Esophagus muscularis mucosa (tissue), 4 donors: ENCODE measurements around the gene TP53. TPM values are rescaled to one million over a fixed set of nuclear protein-coding genes. Genes with fewer than 3 reads are reported as not detected.

ENCODE experiments used
- DNase-seq: peaks from one replicate; pipeline ENCODE4 v3.0.0-alpha.2; 2017; ENCODE audit errors: extremely low spot score
- H3K27ac ChIP-seq, 4 donors: fragments of 200-600 bp; sonication (generic); replicated peaks in 1 of 4; 1 replicate in 3 of 4; 2 replicates in 1 of 4; pipeline ENCODE4 v1.5.1; 2016 to 2019; ENCODE audit warnings: mild to moderate bottlenecking in 1 of 4
- H3K27me3 ChIP-seq, 4 donors: fragments of 200-600 bp; sonication (generic); one replicate each; pipeline versions ENCODE4 v1.5.1 to v1.6.0; 2016 to 2019
- H3K36me3 ChIP-seq, 4 donors: fragments of 200-600 bp; sonication (generic); one replicate each; pipeline ENCODE4 v1.5.1; 2016 to 2019
- H3K4me1 ChIP-seq, 4 donors: fragments of 200-600 bp; sonication (generic); one replicate each; pipeline ENCODE4 v1.5.1; 2016 to 2019
- H3K4me3 ChIP-seq, 4 donors: fragments of 200-600 bp; sonication (generic); 1 replicate in 2 of 4; 2 replicates in 2 of 4; pipeline ENCODE4 v1.5.1; 2016 to 2019; ENCODE audit warnings: mild to moderate bottlenecking in 4 of 4, moderate library complexity in 1 of 4
- H3K9me3 ChIP-seq, 4 donors: fragments of 200-600 bp; sonication (generic); 1 replicate in 3 of 4; 2 replicates in 1 of 4; pipeline ENCODE4 v1.5.1; 2016 to 2019
- CTCF ChIP-seq, 3 experiments: fragments of 200-600 bp in 2 of 3; fragments of 450-650 bp in 1 of 3; sonication (generic) in 2 of 3; IDR thresholded peaks; one replicate each; pipeline ENCODE4 v1.5.1; 2017 to 2019; ENCODE audit warnings: antibody characterized with exemption in 3 of 3, mild to moderate bottlenecking in 2 of 3, moderate library complexity in 1 of 3
- EP300 ChIP-seq: sonication (generic); formaldehyde crosslinking; IDR thresholded peaks from one replicate; pipeline ENCODE4 v1.6.1; 2017; ENCODE audit warnings: antibody characterized with exemption
- POLR2A ChIP-seq: fragments of 450-650 bp; IDR thresholded peaks from one replicate; pipeline ENCODE4 v1.6.1; 2017; ENCODE audit warnings: antibody characterized with exemption, moderate library complexity, mild to moderate bottlenecking, low read depth
- POLR2AphosphoS5 ChIP-seq, 2 donors: sonication (generic); formaldehyde crosslinking; IDR thresholded peaks; one replicate each; pipeline ENCODE4 v1.6.1; 2017; ENCODE audit warnings: antibody characterized with exemption in 2 of 2
- WGBS: methylation state at CpG from one replicate; pipeline ENCODE4 v1.1.5; 2018; 5-methylcytosine and 5-hydroxymethylcytosine counted together
- intact Hi-C: fragments of 100-400 bp; cut with DNase I; formaldehyde crosslinking; loops from one replicate; pipeline ENCODE4 v1.15.1; 2023
- total RNA-seq, 4 donors: library from RNA; depleted of rRNA; stranded (reverse); fragments of >200 nt; gene quantifications; one replicate each; pipeline versions ENCODE4 v1.1.0 to v1.2.1, GENCODE V29; 2016

The TP53 gene
- total RNA-seq, 4 donors from 2014 or later = 14.9 to 18.3 (median 16.1) TPM

DNA sequence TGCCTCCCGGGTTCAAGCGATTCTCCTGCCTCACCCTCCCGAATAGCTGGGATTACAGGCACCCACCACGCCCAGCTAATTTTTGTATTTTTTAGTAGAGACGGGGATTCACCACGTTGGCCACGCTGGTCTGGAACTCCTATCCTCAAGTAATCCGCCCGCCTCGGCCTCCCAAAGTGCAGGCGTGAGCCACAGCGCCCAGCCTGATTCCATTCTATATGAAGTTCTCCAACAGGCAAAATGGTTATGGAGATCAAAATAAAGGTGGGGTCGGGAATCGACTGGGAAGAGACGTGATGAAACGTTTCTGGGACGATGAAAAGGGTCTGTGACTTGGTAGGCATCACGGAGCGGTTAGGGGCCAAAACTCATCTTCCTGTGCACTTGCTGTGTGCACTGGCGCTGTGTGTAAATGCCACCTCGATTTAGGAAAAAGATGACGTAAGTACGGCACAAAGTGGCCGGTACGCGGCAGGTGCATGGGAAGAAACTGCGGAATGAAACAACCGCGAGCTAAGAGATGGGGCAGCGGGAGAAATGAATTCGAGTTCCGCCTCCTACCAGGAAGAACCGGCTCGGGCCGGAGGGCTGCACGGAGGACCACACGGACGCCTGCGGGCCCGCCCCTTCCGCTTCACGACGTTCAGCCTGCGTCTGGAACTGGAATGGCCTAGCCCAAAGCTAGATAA lies 1.6 kb downstream of the TP53 start:
- H3K27me3 ChIP-seq = no peaks in the 10 kb centered on the region
- peak; percentile 97 for DNase-seq
- WGBS = 4% methylated on average over 42 of the region's 44 CpGs
- intact Hi-C loops = loop anchor here (2.0 kb wide), 1 partner anchor 53 kb away; no protein-coding TSS in a partner anchor
- H3K9me3 ChIP-seq = no peaks in the 10 kb centered on the region
- peaks cover 0 to 6% (median 0%) of the 10 kb centered on the region in 4 donors for H3K36me3 ChIP-seq
- H3K27ac ChIP-seq = peak overlapping the region; percentile 90 to 96 (median 92)
- TF ChIP-seq POLR2AphosphoS5 (IDR thresholded peaks at IDR 0.05) (peak; percentile 87 to 92), EP300 (peak; percentile 8), CTCF (IDR thresholded peaks at IDR 0.05) (no peak)
- peaks cover 22 to 40% (median 37%) of the 10 kb centered on the region in 4 donors for H3K4me1 ChIP-seq
- peak overlapping the region; percentile 68 to 87 (median 81) for H3K4me3 ChIP-seq

GRCh38 chr17:7684851-7685532 lies 2.3 kb downstream of the TP53 start:
- Histone ChIP-seq H3K27ac (peak overlapping the region; percentile 90 to 96 (median 92)), H3K9me3 (no peaks in the 10 kb centered on the region), H3K36me3 (no peaks in the 10 kb centered on the region), H3K4me3 (peak overlapping the region; percentile 68 to 87 (median 81)), H3K4me1 (peaks cover 22 to 40% (median 37%) of the 10 kb centered on the region in 4 donors), H3K27me3 (no peaks in the 10 kb centered on the region)
- TF ChIP-seq EP300 = no peak
- no peak for TF ChIP-seq CTCF (IDR thresholded peaks at IDR 0.05)
- no peak for TF ChIP-seq POLR2AphosphoS5 (IDR thresholded peaks at IDR 0.05)
- TF ChIP-seq POLR2A = no peak
- 66% methylated on average over 15 of the region's 15 CpGs for WGBS
- intact Hi-C loops = no loop called here
- DNase-seq = no peak

GRCh38 chr17:7677388-7678067 lies 9.8 kb downstream of the TP53 start:
- H3K27me3 ChIP-seq = no peaks in the 10 kb centered on the region
- H3K4me3 ChIP-seq = no peak overlapping the region
- no peak for DNase-seq
- peaks cover 0 to 7% (median 3%) of the 10 kb centered on the region in 4 donors for H3K9me3 ChIP-seq
- TF ChIP-seq POLR2AphosphoS5 (IDR thresholded peaks at IDR 0.05) (no peak), CTCF (IDR thresholded peaks at IDR 0.05) (no peak), EP300 (no peak), POLR2A (no peak)
- 81% methylated on average over 10 of the region's 10 CpGs for WGBS
- no peaks in the 10 kb centered on the region for H3K4me1 ChIP-seq
- intact Hi-C loops = no loop called here
- H3K27ac ChIP-seq = no peak overlapping the region
- H3K36me3 ChIP-seq = peaks cover 34 to 40% (median 38%) of the 10 kb centered on the region in 4 donors

GRCh38 chr17:7676533-7676932 lies 10.8 kb downstream of the TP53 start:
- intact Hi-C loops = no loop called here
- Histone ChIP-seq H3K27ac (no peak overlapping the region), H3K9me3 (peaks cover 0 to 7% (median 3%) of the 10 kb centered on the region in 4 donors), H3K27me3 (no peaks in the 10 kb centered on the region), H3K36me3 (peaks cover 37 to 50% (median 48%) of the 10 kb centered on the region in 4 donors), H3K4me3 (no peak overlapping the region), H3K4me1 (no peaks in the 10 kb centered on the region)
- 86% methylated on average over 5 of the region's 5 CpGs for WGBS
- DNase-seq = no peak
- TF ChIP-seq CTCF (IDR thresholded peaks at IDR 0.05) = no peak
- no peak for TF ChIP-seq POLR2A
- TF ChIP-seq POLR2AphosphoS5 (IDR thresholded peaks at IDR 0.05) = no peak
